Measurements from ENCODE around the gene MOGAT1. TPM values are rescaled to one million over a fixed set of nuclear protein-coding genes. Genes with fewer than 3 reads are reported as not detected.

MOGAT1 gene
- total RNA-seq, 1 donor from 2014 or later, result 0.74 TPM

- DNase-seq (ENCODE audit: low spot score, unreplicated experiment), result no peak
- no peak for TF ChIP-seq CTCF (IDR thresholded peaks at IDR 0.05; ENCODE audit: unreplicated experiment)
- Mint-ChIP-seq H3K36me3 (ENCODE audit: insufficient read depth) (peaks cover 8% of the 10 kb centered on the region), H3K27me3 (no peaks in the 10 kb centered on the region), H3K27ac (no peak overlapping the region), H3K4me1 (ENCODE audit: low read depth) (peaks cover 1% of the 10 kb centered on the region), H3K4me3 (ENCODE audit: low read depth) (no peak overlapping the region), H3K9me3 (ENCODE audit: low read depth) (no peaks in the 10 kb centered on the region)
Measured at GRCh38 chr2:222649801-222650200, 21.7 kb upstream of the MOGAT1 start.

GRCh38 chr2:222651718-222652418 is 19.6 kb upstream of the MOGAT1 start:
- DNase-seq (ENCODE audit: low spot score, unreplicated experiment), result no peak
- peaks cover 8% of the 10 kb centered on the region for H3K4me1 Mint-ChIP-seq (ENCODE audit: low read depth)
- H3K4me3 Mint-ChIP-seq (ENCODE audit: low read depth), result no peak overlapping the region
- no peak for TF ChIP-seq CTCF (IDR thresholded peaks at IDR 0.05; ENCODE audit: unreplicated experiment)
- H3K27ac Mint-ChIP-seq, result no peak overlapping the region
- no peaks in the 10 kb centered on the region for H3K27me3 Mint-ChIP-seq
- H3K9me3 Mint-ChIP-seq (ENCODE audit: low read depth), result no peaks in the 10 kb centered on the region
- H3K36me3 Mint-ChIP-seq (ENCODE audit: insufficient read depth), result no peaks in the 10 kb centered on the region

DNA sequence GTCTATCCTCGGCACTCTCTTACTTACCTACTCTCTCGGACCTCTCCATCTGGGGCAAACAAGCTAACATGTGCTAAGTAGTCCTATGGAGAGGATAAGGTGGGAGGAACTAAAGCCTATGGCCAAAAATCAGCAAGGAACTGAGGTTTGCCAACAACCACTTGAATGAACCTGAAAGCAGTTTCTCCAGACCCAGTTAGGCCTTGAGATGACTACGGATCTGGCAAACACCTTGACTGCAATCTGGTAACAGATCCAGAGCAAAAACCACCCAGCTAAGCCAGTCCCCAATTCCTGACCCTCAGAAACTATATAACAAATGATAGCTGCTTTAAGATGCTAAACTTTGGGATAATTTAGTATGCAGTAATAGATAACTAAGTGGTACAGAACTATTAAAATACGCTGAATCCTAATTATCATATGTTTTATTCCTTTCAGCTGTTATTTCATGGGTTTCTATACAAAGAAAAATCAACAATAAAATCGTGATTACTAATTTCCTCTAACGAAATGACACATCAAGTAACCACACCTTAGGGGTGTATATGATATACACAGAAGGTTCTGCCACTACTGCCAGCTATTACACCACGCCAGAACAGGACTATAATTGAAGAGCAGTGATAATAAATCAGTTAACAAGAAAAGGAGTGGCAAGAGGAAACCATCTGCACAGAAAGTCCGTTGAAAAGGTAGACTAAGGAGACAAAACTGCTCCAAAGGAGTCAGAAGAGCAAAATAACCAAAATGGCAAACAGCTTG is 18.8 kb upstream of the MOGAT1 start:
- TF ChIP-seq CTCF (IDR thresholded peaks at IDR 0.05; ENCODE audit: unreplicated experiment), result no peak
- DNase-seq (ENCODE audit: low spot score, unreplicated experiment), result no peak
- Mint-ChIP-seq H3K4me1 (ENCODE audit: low read depth) (peaks cover 8% of the 10 kb centered on the region), H3K9me3 (ENCODE audit: low read depth) (no peaks in the 10 kb centered on the region), H3K27ac (no peak overlapping the region), H3K4me3 (ENCODE audit: low read depth) (peak overlapping the region; percentile 3), H3K27me3 (no peaks in the 10 kb centered on the region), H3K36me3 (ENCODE audit: insufficient read depth) (no peaks in the 10 kb centered on the region)

- Mint-ChIP-seq H3K4me1 (ENCODE audit: low read depth) (peaks cover 8% of the 10 kb centered on the region), H3K4me3 (ENCODE audit: low read depth) (peak overlapping the region; percentile 3)
Measured at GRCh38 chr2:222653280-222653679, 18.2 kb upstream of the MOGAT1 start.

More at GRCh38 chr2:222653280-222653679, 18.2 kb upstream of the MOGAT1 start:
- TF ChIP-seq CTCF (IDR thresholded peaks at IDR 0.05; ENCODE audit: unreplicated experiment), result no peak
- H3K27me3 Mint-ChIP-seq, result no peaks in the 10 kb centered on the region
- no peaks in the 10 kb centered on the region for H3K9me3 Mint-ChIP-seq (ENCODE audit: low read depth)
- no peak overlapping the region for H3K27ac Mint-ChIP-seq
- H3K36me3 Mint-ChIP-seq (ENCODE audit: insufficient read depth), result no peaks in the 10 kb centered on the region
- no peak for DNase-seq (ENCODE audit: low spot score, unreplicated experiment)

Data from progenitor cell of endocrine pancreas (in vitro differentiated cells).